Measurements from ENCODE around the gene PHF3.
"Not testable (repeated sequence)": the region's sequence is repeated elsewhere in the genome, so short reads cannot be mapped to it uniquely, and the experiment has no call there.

The PHF3 gene

GRCh38 chr6:63739094-63739687 is 103.6 kb downstream of the PHF3 start:
- no peak for DNase-seq (ENCODE audit: low read depth in 2 of 2)
- no peak overlapping the region for H3K4me3 ChIP-seq (replicated peaks in 1 of 2; ENCODE audit: low read depth in 2 of 2, low read length in 2 of 2)
- TF ChIP-seq CTCF (IDR thresholded peaks at IDR 0.05; ENCODE audit: low read depth, low read length) = no peak

- peak; percentile 80 to 85 for DNase-seq (ENCODE audit: low read depth in 2 of 2)
- TF ChIP-seq CTCF (IDR thresholded peaks at IDR 0.05; ENCODE audit: low read depth, low read length) = no peak
- H3K4me3 ChIP-seq (replicated peaks in 1 of 2; ENCODE audit: low read depth in 2 of 2, low read length in 2 of 2) = no peak overlapping the region
Observed at GRCh38 chr6:63740709-63741108, 105.1 kb downstream of the PHF3 start.

- no peak for TF ChIP-seq CTCF (IDR thresholded peaks at IDR 0.05; ENCODE audit: low read depth, low read length)
- no peak overlapping the region for H3K4me3 ChIP-seq (replicated peaks in 1 of 2; ENCODE audit: low read depth in 2 of 2, low read length in 2 of 2)
- no peak for DNase-seq (ENCODE audit: low read depth in 2 of 2)
Observed at GRCh38 chr6:63742060-63742459, 106.5 kb downstream of the PHF3 start.

- no peak overlapping the region for H3K4me3 ChIP-seq (replicated peaks in 1 of 2; ENCODE audit: low read depth in 2 of 2, low read length in 2 of 2)
- TF ChIP-seq CTCF (IDR thresholded peaks at IDR 0.05; ENCODE audit: low read depth, low read length) = no peak
- DNase-seq (ENCODE audit: low read depth in 2 of 2) = no peak
Observed at GRCh38 chr6:63743691-63744090, 108.1 kb downstream of the PHF3 start.

GRCh38 chr6:63744810-63745209 is 109.2 kb downstream of the PHF3 start:
- no peak for TF ChIP-seq CTCF (IDR thresholded peaks at IDR 0.05; ENCODE audit: low read depth, low read length)
- no peak for DNase-seq (ENCODE audit: low read depth in 2 of 2)
- H3K4me3 ChIP-seq (replicated peaks in 1 of 2; ENCODE audit: low read depth in 2 of 2, low read length in 2 of 2) = no peak overlapping the region

GRCh38 chr6:63745784-63746183 is 110.2 kb downstream of the PHF3 start:
- no peak overlapping the region for H3K4me3 ChIP-seq (replicated peaks in 1 of 2; ENCODE audit: low read depth in 2 of 2, low read length in 2 of 2)
- DNase-seq (ENCODE audit: low read depth in 2 of 2) = no peak
- TF ChIP-seq CTCF (IDR thresholded peaks at IDR 0.05; ENCODE audit: low read depth, low read length) = no peak

GRCh38 chr6:63750400-63750799 is 114.8 kb downstream of the PHF3 start:
- no peak for TF ChIP-seq CTCF (IDR thresholded peaks at IDR 0.05; ENCODE audit: low read depth, low read length)
- no peak for DNase-seq (ENCODE audit: low read depth in 2 of 2)
- no peak overlapping the region for H3K4me3 ChIP-seq (replicated peaks in 1 of 2; ENCODE audit: low read depth in 2 of 2, low read length in 2 of 2)

- not testable (repeated sequence) for H3K4me3 ChIP-seq (replicated peaks in 1 of 2; ENCODE audit: low read depth in 2 of 2, low read length in 2 of 2); DNase-seq (ENCODE audit: low read depth in 2 of 2)
Observed at GRCh38 chr6:63757275-63757674, 121.7 kb downstream of the PHF3 start.

Measured in cardiac fibroblast (primary cell).